ENCODE results near the gene IL36B. TPM values are rescaled to one million over a fixed set of nuclear protein-coding genes. Genes with fewer than 3 reads are reported as not detected.

The IL36B gene
- polyA plus RNA-seq, 1 donor (not counting 4 experiments of a cell fraction or from before 2014, with no cell fraction given) = 0.21 TPM

GRCh38 chr2:113088213-113088992, 35.7 kb upstream of the IL36B start:
- no peaks in the 10 kb centered on the region for H3K27me3 ChIP-seq (ENCODE audit: control insufficient read depth, extremely low read depth, insufficient read depth, low read length)
- dilution Hi-C loops (cut with MboI; ENCODE audit: extremely low pct_ligation_motif_present, low sequenced_read_pairs) = no loop called here

GRCh38 chr2:113085542-113085941, 32.9 kb upstream of the IL36B start:
- peak overlapping the region; percentile 63 for H2AFZ ChIP-seq (ENCODE audit: control insufficient read depth, low read length)
- peak overlapping the region; percentile 72 for H3K4me2 ChIP-seq (ENCODE audit: control insufficient read depth, extremely low read depth, insufficient read depth, low read depth, low read length)
- H4K20me1 ChIP-seq (ENCODE audit: control insufficient read depth, extremely low read depth, insufficient read depth, low read length) = no peaks in the 10 kb centered on the region
- no peaks in the 10 kb centered on the region for H3K27me3 ChIP-seq (ENCODE audit: control insufficient read depth, extremely low read depth, insufficient read depth, low read length)
- no peak for DNase-seq (ENCODE audit: low read depth, low spot score)
- H3K9me3 ChIP-seq (ENCODE audit: control insufficient read depth, low read depth, low read length) = no peaks in the 10 kb centered on the region
- H3K36me3 ChIP-seq (ENCODE audit: control insufficient read depth in 2 of 2, extremely low read depth in 1 of 2, insufficient read depth in 2 of 2, low read length in 2 of 2) = no peaks in the 10 kb centered on the region
- H3K79me2 ChIP-seq (ENCODE audit: control insufficient read depth, insufficient read depth, low read length) = no peaks in the 10 kb centered on the region
- TF ChIP-seq, protein P1, sequence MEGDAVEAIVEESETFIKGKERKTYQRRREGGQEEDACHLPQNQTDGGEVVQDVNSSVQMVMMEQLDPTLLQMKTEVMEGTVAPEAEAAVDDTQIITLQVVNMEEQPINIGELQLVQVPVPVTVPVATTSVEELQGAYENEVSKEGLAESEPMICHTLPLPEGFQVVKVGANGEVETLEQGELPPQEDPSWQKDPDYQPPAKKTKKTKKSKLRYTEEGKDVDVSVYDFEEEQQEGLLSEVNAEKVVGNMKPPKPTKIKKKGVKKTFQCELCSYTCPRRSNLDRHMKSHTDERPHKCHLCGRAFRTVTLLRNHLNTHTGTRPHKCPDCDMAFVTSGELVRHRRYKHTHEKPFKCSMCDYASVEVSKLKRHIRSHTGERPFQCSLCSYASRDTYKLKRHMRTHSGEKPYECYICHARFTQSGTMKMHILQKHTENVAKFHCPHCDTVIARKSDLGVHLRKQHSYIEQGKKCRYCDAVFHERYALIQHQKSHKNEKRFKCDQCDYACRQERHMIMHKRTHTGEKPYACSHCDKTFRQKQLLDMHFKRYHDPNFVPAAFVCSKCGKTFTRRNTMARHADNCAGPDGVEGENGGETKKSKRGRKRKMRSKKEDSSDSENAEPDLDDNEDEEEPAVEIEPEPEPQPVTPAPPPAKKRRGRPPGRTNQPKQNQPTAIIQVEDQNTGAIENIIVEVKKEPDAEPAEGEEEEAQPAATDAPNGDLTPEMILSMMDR (optimal IDR thresholded peaks at IDR 0.05 in 1 of 3, IDR thresholded peaks at IDR 0.05 in 1 of 3, conservative IDR thresholded peaks at IDR 0.05 in 1 of 3; ENCODE audit: extremely low read depth in 1 of 3, insufficient read depth in 2 of 3, low read length in 3 of 3) = peak in 1 of 3 experiments; percentile 28
- no peak for TF ChIP-seq EZH2 (IDR thresholded peaks at IDR 0.05; ENCODE audit: low read length)
- peak; percentile 99 for FAIRE-seq
- peaks cover 19% of the 10 kb centered on the region for H3K4me1 ChIP-seq (ENCODE audit: control insufficient read depth, extremely low read depth, insufficient read depth, low read length)
- H3K4me3 ChIP-seq (ENCODE audit: control insufficient read depth in 2 of 3, extremely low read depth in 1 of 3, insufficient read depth in 2 of 3, low read depth in 1 of 3, low read length in 3 of 3) = peak overlapping the region in 1 of 3 experiments; percentile 38
- peak overlapping the region; percentile 72 for H3K27ac ChIP-seq (ENCODE audit: control insufficient read depth, insufficient read depth, low read length)
- dilution Hi-C loops (cut with MboI; ENCODE audit: extremely low pct_ligation_motif_present, low sequenced_read_pairs) = no loop called here
- peak overlapping the region; percentile 51 for H3K9ac ChIP-seq (ENCODE audit: control insufficient read depth, extremely low read depth, insufficient read depth, low read length)
- H3K9me1 ChIP-seq (ENCODE audit: control insufficient read depth, extremely low read depth, insufficient read depth, low read length) = peaks cover 1% of the 10 kb centered on the region

More at GRCh38 chr2:113088213-113088992, 35.7 kb upstream of the IL36B start:
- no peaks in the 10 kb centered on the region for H3K9me3 ChIP-seq (ENCODE audit: control insufficient read depth, low read depth, low read length)
- H4K20me1 ChIP-seq (ENCODE audit: control insufficient read depth, extremely low read depth, insufficient read depth, low read length) = no peaks in the 10 kb centered on the region
- TF ChIP-seq, protein P1 (optimal IDR thresholded peaks at IDR 0.05 in 1 of 3, IDR thresholded peaks at IDR 0.05 in 1 of 3, conservative IDR thresholded peaks at IDR 0.05 in 1 of 3; ENCODE audit: extremely low read depth in 1 of 3, insufficient read depth in 2 of 3, low read length in 3 of 3) = no peak
- no peak for TF ChIP-seq EZH2 (IDR thresholded peaks at IDR 0.05; ENCODE audit: low read length)
- no peaks in the 10 kb centered on the region for H3K9me1 ChIP-seq (ENCODE audit: control insufficient read depth, extremely low read depth, insufficient read depth, low read length)
- no peaks in the 10 kb centered on the region for H3K36me3 ChIP-seq (ENCODE audit: control insufficient read depth in 2 of 2, extremely low read depth in 1 of 2, insufficient read depth in 2 of 2, low read length in 2 of 2)
- H2AFZ ChIP-seq (ENCODE audit: control insufficient read depth, low read length) = no peak overlapping the region
- no peak overlapping the region for H3K4me3 ChIP-seq (ENCODE audit: control insufficient read depth in 2 of 3, extremely low read depth in 1 of 3, insufficient read depth in 2 of 3, low read depth in 1 of 3, low read length in 3 of 3)
- no peak overlapping the region for H3K9ac ChIP-seq (ENCODE audit: control insufficient read depth, extremely low read depth, insufficient read depth, low read length)
- peaks cover 17% of the 10 kb centered on the region for H3K4me1 ChIP-seq (ENCODE audit: control insufficient read depth, extremely low read depth, insufficient read depth, low read length)
- H3K27ac ChIP-seq (ENCODE audit: control insufficient read depth, insufficient read depth, low read length) = no peak overlapping the region
- FAIRE-seq (no peak), DNase-seq (ENCODE audit: low read depth, low spot score) (no peak)
- H3K79me2 ChIP-seq (ENCODE audit: control insufficient read depth, insufficient read depth, low read length) = no peaks in the 10 kb centered on the region
- no peak overlapping the region for H3K4me2 ChIP-seq (ENCODE audit: control insufficient read depth, extremely low read depth, insufficient read depth, low read depth, low read length)
